HG03108 (cell line): ENCODE measurements around the gene ENSA.
"Not testable (repeated sequence)": the region's sequence is repeated elsewhere in the genome, so short reads cannot be mapped to it uniquely, and the experiment has no call there.

Source experiments
- ATAC-seq: cut with Tn5 transposase; IDR thresholded peaks from one replicate; pipeline ENCODE4 v1.9.1; 2021; ENCODE audit warnings: moderate library complexity; ENCODE audit not compliant: unreplicated experiment

Gene ENSA

GRCh38 chr1:150622303-150622975, 7.0 kb downstream of the ENSA start:
- ATAC-seq: no peak

- ATAC-seq: no peak
Observed at GRCh38 chr1:150621497-150622302, 7.7 kb downstream of the ENSA start.

GRCh38 chr1:150620919-150621318, 8.5 kb downstream of the ENSA start:
- no peak for ATAC-seq

DNA sequence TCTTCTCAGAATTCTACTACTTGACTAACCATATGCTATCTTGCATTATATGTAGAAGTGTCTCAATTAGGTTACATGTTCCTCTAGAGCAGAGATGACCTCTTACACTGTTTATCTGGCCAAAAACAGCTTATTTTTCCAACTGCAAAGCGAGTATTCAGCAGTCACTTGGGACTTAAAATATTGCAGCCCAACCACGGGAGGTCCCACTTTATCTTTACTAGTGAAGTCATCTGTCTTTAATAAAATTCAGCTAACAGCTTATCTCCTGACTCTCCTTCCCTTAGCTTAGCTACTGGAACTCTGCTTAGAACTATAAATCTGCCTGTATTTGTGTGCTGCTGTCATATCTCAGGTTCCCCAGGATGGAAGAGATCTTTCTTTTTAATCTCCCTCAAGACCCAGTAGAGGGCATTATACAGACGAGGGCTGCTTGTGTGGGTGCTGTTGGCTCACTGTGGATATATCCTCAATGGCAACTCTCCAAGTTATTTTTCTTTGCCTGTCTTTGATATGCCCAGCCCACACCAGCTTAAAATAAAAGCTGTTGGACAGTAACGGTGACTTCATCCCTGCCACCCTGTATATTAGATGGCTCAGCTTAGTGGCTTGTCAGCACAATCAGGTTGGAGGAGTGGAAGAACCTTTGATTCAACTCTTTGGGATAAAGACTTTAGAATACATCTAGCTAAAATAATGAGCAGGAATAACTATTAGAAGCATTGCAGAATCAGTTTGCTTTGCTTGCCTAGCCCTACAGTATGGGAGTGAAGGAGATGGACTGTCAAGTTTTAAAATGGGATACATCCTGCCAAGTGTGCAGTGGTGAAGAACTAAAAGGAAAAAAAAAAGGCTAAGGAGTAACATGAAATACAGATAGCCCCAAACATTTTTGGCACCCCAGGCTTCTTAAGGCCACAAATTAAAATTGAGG, 9.6 kb downstream of the ENSA start:
- ATAC-seq: no peak

DNA sequence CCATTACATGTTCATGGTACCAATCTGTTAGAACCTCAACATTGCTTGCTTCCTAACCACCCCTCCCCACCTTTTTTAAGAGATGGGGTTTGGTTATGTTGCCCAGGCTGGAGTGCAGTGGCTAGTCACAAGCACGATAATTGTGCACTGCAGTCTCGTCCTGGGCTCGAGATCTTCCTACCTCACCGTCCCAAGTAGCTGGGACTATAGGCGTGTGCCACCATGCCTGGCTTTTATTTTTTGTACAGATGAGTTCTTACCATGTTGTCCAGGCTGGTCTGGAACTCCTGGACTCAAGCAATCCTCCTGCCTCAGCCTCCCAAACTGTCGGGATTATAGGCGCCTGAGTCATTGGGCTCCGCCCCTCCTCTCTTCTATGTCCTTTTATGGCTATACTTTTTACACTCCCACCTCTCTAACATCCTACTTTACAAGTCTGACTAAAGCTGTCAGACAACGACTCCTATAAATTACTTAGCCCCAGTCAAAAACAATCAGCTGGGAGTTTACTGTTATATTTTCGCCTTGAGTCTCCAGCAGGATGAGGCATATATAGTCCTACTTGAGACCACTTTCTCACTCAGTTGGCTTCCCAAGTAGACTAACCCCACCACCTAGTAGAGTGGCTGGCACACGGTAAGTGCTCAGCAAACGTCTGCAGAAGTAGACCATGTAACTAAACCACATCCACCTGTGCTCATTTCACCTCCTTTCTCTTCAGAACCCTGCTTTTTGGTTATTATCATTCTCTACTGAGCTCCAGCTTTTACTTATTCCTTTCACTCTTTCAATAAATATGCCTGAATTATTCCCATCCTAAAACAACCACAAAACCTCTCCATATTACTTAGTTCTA, 13.8 kb downstream of the ENSA start:
- ATAC-seq: no peak

GRCh38 chr1:150613061-150613920, 16.1 kb downstream of the ENSA start:
- no peak for ATAC-seq

GRCh38 chr1:150612014-150612345, 17.4 kb downstream of the ENSA start:
- no peak for ATAC-seq

DNA sequence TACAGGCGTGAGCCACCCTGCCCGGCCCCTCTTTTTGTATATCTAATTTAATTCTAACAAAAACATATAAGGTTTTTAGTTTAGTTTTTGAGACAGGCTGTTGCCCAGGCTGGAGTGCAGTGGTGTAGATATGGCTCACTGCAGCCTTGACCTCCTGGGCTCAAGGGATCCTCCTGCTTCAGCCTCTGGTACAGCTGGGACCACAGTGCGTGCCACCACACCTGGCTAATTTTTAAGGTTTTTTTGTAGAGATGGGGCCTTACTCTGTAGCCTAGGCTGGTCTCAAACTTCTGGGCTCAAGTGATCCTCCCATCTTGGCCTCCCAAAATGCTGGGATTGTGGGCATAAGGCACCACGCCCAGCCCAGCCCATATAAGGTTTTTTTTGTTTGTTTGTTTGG, 18.8 kb downstream of the ENSA start:
- ATAC-seq: no peak

DNA sequence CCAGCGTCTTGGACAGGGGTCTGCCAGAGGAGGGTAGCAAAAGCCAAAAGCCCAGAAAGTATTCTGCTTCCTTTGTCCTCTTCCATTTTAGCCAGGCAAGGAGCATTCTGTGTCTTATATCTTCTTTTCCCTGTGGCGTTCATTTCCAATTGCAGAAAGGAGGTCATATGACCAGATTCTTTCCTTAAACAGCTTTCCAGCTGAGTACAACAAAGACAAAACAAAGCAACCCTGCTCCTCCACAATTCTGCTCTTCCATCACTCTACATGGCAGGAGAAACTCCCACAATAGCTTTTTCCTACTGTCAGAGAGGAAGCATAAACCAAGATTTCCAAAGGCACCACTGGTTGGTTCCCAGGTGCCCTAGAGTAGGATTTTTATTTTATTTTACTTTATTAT, 19.7 kb downstream of the ENSA start:
- no peak for ATAC-seq

GRCh38 chr1:150606463-150607142, 22.8 kb downstream of the ENSA start:
- ATAC-seq: no peak

GRCh38 chr1:150605451-150605731, 24.0 kb downstream of the ENSA start:
- not testable (repeated sequence) for ATAC-seq

DNA sequence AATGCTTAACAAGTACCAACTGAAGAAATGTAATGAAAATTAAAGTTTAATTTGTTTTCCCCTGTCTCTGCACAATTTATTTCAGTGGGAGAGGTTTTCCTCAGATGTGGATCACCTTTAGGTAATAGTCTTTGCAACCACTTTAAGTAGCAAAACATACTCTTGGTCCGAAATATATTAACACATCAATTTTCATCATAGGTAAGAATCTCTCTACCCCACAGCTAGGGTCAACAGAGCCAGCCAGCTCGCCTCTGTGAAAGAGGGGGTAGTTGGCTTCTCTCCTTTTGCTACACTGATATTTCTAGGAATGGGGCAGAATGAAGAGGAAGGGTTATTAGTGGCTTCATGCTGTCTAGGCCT, 25.2 kb downstream of the ENSA start:
- no peak for ATAC-seq

DNA sequence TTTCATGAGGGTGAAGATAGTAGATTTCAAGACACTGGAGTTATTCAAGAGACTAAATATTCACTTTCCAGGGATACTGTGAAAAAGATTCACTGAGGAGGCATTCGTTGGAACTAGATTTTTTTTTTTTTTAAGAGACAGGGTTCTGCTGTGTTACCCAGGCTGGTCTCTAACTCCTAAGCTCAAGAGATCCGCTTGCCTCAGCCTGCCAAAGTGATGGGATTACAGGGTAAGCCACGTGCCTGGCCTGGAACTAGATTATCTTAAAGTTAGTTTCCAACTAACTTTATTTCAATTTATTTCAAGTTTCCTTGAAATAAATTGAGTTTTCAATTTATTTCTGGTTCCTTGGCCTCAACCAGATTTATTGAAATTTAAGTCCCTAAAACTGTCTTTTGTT, 25.7 kb downstream of the ENSA start:
- no peak for ATAC-seq

DNA sequence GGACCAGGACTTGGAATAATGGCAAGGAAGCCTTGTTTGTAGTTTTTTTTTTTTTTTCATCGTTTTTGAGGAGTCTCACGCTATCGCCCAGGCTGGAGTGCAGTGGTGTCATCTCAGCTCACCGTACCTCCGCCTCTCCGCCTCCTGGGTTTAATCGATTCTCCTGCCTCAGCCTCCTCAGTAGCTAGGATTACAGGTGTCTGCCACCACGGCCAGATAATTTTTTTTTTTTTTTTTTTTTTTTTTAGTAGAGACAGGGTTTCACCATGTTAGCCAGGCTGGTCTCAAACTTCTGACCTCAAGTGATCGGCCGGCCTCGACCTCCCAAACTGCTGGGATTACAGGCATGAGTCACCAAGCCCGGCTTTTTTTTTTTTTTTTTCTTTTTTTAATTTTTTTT, 27.0 kb downstream of the ENSA start:
- ATAC-seq: not testable (repeated sequence)

GRCh38 chr1:150601540-150601939, 27.9 kb downstream of the ENSA start:
- no peak for ATAC-seq

DNA sequence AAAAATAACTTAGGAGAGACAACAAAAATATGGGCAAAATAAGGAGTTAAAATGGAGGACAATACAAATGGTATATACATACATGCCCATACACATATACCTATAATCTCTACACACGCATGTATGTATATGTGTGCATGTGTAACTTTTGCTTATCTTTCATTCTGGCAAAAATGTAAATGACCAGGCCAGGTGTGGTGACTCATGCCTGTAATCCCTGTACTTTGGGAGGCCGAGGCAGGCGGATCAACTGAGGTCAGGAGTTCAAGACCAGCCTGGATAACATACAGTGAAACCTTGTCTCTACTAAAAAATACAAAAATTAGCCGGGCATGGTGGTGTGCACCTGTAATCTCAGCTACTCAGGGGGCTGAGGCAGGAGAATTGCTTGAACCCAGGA, 31.1 kb downstream of the ENSA start:
- ATAC-seq: not testable (repeated sequence)

GRCh38 chr1:150596976-150597375, 32.4 kb downstream of the ENSA start:
- ATAC-seq: no peak

DNA sequence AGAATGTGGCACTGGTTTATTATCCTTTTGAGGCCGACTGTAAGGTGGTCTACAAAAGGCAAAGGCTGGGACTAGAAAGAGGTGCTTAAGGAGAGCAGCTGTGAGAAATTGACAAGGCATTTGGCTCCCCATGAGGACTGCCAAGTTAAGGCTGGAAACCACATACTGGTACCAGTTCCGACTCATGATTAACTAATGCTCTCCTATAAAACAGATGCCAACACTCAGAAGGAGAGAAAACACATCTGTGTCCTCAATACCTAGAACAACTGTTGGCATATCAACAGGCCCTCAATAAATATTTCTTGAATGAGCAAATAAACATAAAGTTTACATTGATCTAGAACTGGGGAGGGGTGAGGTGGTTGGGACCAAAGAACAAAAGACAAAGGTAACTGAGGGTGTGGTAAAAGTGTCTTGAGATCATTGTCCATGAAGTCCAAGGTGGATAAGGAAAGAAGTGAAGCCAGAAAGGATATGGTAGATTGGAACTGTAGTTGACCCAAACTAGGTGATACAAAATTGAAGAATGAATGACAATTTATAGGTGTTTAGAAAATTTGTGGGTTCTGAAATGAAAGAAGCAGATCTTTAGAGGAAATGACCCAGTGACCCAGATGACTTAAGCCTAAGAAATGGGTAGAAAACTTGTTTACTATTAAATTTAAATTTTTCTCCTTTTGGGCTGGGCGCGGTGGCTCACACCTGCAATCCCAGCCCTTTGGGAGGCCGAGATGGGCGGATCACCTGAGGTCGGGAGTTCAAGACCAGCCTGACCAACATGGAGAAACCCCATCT, 33.1 kb downstream of the ENSA start:
- no peak for ATAC-seq

DNA sequence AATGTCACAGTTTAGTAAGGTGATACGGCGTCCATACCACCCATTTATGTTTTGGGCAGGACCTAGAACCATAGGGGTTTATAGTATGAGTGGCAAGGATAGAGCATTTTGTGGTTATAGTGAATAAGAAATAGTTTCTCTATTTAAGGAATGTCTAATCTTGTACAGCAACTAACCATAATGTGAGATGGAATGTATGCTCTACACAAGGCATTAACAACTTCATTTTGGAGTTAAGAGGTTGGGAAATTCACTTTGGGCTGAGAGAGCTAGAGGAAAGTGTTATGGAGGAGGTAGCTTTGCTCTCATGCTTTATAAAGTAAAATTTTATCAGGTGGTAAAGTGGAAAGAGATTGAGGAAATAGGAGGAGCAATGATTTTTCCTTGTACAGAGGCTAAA, 47.0 kb downstream of the ENSA start:
- ATAC-seq: no peak
